K562 (cell line): Measurements from ENCODE around the gene WDR20. TPM values are rescaled to one million over a fixed set of nuclear protein-coding genes. Genes with fewer than 3 reads are reported as not detected.

Source experiments
- CREBBP ChIP-seq: IDR thresholded peaks from one replicate; pipeline ENCODE4 v1.6.1; 2012; ENCODE audit warnings: low read depth, mild to moderate bottlenecking, control low read depth, inconsistent platforms, low read length
- KLF6 ChIP-seq: fragments of 250-450 bp; sonication (Bioruptor Pico); IDR thresholded peaks from 2 replicates; pipeline ENCODE4 v1.4.0; 2020; ENCODE audit warnings: mild to moderate bottlenecking, moderate library complexity, borderline replicate concordance
- TEAD2 ChIP-seq: fragments of 450-650 bp; IDR thresholded peaks from 2 replicates; pipeline ENCODE4 v1.6.1; 2016; ENCODE audit warnings: missing genetic modification characterization, control low read depth, missing compliant biosample characterization
- TSHZ1 ChIP-seq: fragments of 250-450 bp; sonication (Bioruptor Pico); IDR thresholded peaks from 2 replicates; pipeline ENCODE4 v1.4.0; 2020; ENCODE audit warnings: mild to moderate bottlenecking, moderate library complexity
- ZNF407 ChIP-seq: fragments of 450-650 bp; IDR thresholded peaks from 2 replicates; pipeline ENCODE4 v1.6.1; 2016; ENCODE audit warnings: low read depth
- polyA plus RNA-seq, 8 experiments: library from polyadenylated mRNA; depleted of rRNA in 4 of 8; stranded (reverse) in 5 of 8; unstranded in 3 of 8; fragments of >200 nt; fragmentation: Nextera tagmentation in 2 of 8; fragmentation: Illumina TruSeq in 1 of 8; extraction: Ambion mirVana in 2 of 8; extraction: Trizol in 1 of 8; gene quantifications; 2 replicates each; pipeline versions ENCODE4 v1.2.1 to v1.2.3, GENCODE V29; 2011 to 2014; ENCODE audit warnings: inconsistent platforms in 1 of 8, missing spikeins in 1 of 8
- total RNA-seq, 7 experiments: library from RNA; depleted of rRNA in 6 of 7; stranded (reverse); fragments of >200 nt in 6 of 7; fragmentation: Illumina TruSeq in 2 of 7; extraction: Trizol in 2 of 7; gene quantifications; 2 replicates each; pipeline versions ENCODE4 v1.2.1 to v1.2.3, GENCODE V29; 2011 to 2021; ENCODE audit warnings: low replicate concordance in 1 of 7
- TF ChIP-seq, protein P1 (sequence below): sonication (generic); formaldehyde crosslinking; IDR thresholded peaks from 2 replicates; pipeline ENCODE4 v1.8.1; 2023; ENCODE audit warnings: mild to moderate bottlenecking, missing genetic modification reagents

The WDR20 gene
- total and polyA plus RNA-seq, 9 of the 15 experiments (the other 6 are each of a cell fraction or from before 2014, with no cell fraction given), result 7.0 to 15.3 (median 11.8) TPM

- TF ChIP-seq ZNF407 (no peak), KLF6 (CRISPR knock-in tag) (no peak), TSHZ1 (CRISPR knock-in tag) (no peak), CREBBP (no peak), TEAD2 (tag) (no peak)
- TF ChIP-seq, protein P1, sequence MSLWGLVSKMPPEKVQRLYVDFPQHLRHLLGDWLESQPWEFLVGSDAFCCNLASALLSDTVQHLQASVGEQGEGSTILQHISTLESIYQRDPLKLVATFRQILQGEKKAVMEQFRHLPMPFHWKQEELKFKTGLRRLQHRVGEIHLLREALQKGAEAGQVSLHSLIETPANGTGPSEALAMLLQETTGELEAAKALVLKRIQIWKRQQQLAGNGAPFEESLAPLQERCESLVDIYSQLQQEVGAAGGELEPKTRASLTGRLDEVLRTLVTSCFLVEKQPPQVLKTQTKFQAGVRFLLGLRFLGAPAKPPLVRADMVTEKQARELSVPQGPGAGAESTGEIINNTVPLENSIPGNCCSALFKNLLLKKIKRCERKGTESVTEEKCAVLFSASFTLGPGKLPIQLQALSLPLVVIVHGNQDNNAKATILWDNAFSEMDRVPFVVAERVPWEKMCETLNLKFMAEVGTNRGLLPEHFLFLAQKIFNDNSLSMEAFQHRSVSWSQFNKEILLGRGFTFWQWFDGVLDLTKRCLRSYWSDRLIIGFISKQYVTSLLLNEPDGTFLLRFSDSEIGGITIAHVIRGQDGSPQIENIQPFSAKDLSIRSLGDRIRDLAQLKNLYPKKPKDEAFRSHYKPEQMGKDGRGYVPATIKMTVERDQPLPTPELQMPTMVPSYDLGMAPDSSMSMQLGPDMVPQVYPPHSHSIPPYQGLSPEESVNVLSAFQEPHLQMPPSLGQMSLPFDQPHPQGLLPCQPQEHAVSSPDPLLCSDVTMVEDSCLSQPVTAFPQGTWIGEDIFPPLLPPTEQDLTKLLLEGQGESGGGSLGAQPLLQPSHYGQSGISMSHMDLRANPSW (CRISPR knock-in tag), result no peak
- TF ChIP-seq, all 486 proteins: peak for 0
Measured at GRCh38 chr14:102145395-102145794, 5.7 kb downstream of the WDR20 start (continued).
